ENCODE results near the gene PPIP5K1.

Gene PPIP5K1

GRCh38 chr15:43492266-43492665 lies 97.7 kb downstream of the PPIP5K1 start:
- no peak for DNase-seq (ENCODE audit: low read depth, low spot score)

GRCh38 chr15:43489191-43489590 lies 100.8 kb downstream of the PPIP5K1 start:
- no peak for DNase-seq (ENCODE audit: low read depth, low spot score)

- DNase-seq (ENCODE audit: low read depth, low spot score) = no peak
Measured at GRCh38 chr15:43488790-43489189, 101.2 kb downstream of the PPIP5K1 start.

- no peak for DNase-seq (ENCODE audit: low read depth, low spot score)
Measured at GRCh38 chr15:43487271-43487895, 102.6 kb downstream of the PPIP5K1 start.

- DNase-seq (ENCODE audit: low read depth, low spot score) = no peak
Measured at GRCh38 chr15:43484455-43484854, 105.6 kb downstream of the PPIP5K1 start.
